Hepatocyte (in vitro differentiated cells): ENCODE measurements around the gene AP2A2.
A peak's percentile ranks its signal among the peaks of the same experiment; 100 is the strongest.

Experiments
- CTCF ChIP-seq: fragments of 200-600 bp; sonication (generic); IDR thresholded peaks from 2 replicates; pipeline ENCODE4 v1.5.1; 2016; ENCODE audit warnings: antibody characterized with exemption, mild to moderate bottlenecking; ENCODE audit not compliant: poor library complexity
- EZH2 ChIP-seq: fragments of 200-600 bp; sonication (generic); IDR thresholded peaks from 2 replicates; pipeline ENCODE4 v1.6.1; 2016; ENCODE audit warnings: antibody characterized with exemption, mild to moderate bottlenecking, borderline replicate concordance

GRCh38 chr11:980438-981357 lies 55.0 kb downstream of the AP2A2 start:
- TF ChIP-seq CTCF, result peak; percentile 12
- TF ChIP-seq EZH2, result no peak
